Right lung (tissue), 10 donors: ENCODE results near the gene PLSCR1. TPM values are rescaled to one million over a fixed set of nuclear protein-coding genes. Genes with fewer than 3 reads are reported as not detected.

Experiments used
- DNase-seq, 2 donors: peaks; one replicate each; pipeline ENCODE4 v3.0.0-alpha.2; 2013
- long read RNA-seq, 8 donors: transcript quantifications; one replicate each; lab custom pipeline, GENCODE V29; 2026
- polyA plus RNA-seq, 5 donors: library from polyadenylated mRNA; unstranded; fragments of 120-200 nt; gene quantifications; one replicate each; pipeline versions ENCODE4 v1.2.1 to v1.2.3, GENCODE V29; 2013; ENCODE audit warnings: inconsistent platforms in 1 of 5, low replicate concordance in 1 of 5; ENCODE audit not compliant: insufficient read length in 5 of 5, insufficient read depth in 1 of 5

PLSCR1 gene, protein sequence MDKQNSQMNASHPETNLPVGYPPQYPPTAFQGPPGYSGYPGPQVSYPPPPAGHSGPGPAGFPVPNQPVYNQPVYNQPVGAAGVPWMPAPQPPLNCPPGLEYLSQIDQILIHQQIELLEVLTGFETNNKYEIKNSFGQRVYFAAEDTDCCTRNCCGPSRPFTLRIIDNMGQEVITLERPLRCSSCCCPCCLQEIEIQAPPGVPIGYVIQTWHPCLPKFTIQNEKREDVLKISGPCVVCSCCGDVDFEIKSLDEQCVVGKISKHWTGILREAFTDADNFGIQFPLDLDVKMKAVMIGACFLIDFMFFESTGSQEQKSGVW
- polyA plus RNA-seq: 10 to 100 TPM; 62.7 to 95.8 (median 85.1) TPM
- long read RNA-seq, donor 1, transcript PLSCR1-201 (9 exons, 2,233 nt): major isoform, 13 of 45 reads
- long read RNA-seq, donor 1, partial matches to known transcripts: 24 of 45 reads
- long read RNA-seq, donor 1, other reads (novel, unspliced or antisense): 0 of 45 reads
- long read RNA-seq, donor 2, transcript PLSCR1-201 (9 exons, 2,233 nt): major isoform, 5 of 18 reads
- long read RNA-seq, donor 2, partial matches to known transcripts: 8 of 18 reads
- long read RNA-seq, donor 2, other reads (novel, unspliced or antisense): 0 of 18 reads
- long read RNA-seq, donor 3, transcript PLSCR1-201 (9 exons, 2,233 nt): major isoform, 6 of 20 reads
- long read RNA-seq, donor 3, partial matches to known transcripts: 12 of 20 reads
- long read RNA-seq, donor 3, other reads (novel, unspliced or antisense): 0 of 20 reads
- long read RNA-seq, donor 4, transcript PLSCR1-201 (9 exons, 2,233 nt): major isoform, 6 of 6 reads
- long read RNA-seq, donor 4, partial matches to known transcripts: 0 of 6 reads
- long read RNA-seq, donor 4, other reads (novel, unspliced or antisense): 0 of 6 reads
- long read RNA-seq, donor 5, transcript PLSCR1-206 (4 exons, 1,257 nt): minor isoform, 7 of 46 reads
- long read RNA-seq, donor 5, transcript PLSCR1-201 (9 exons, 2,233 nt): major isoform, 14 of 46 reads
- long read RNA-seq, donor 5, partial matches to known transcripts: 21 of 46 reads
- long read RNA-seq, donor 5, other reads (novel, unspliced or antisense): 0 of 46 reads
- long read RNA-seq, donor 6, transcript PLSCR1-206 (4 exons, 1,257 nt): minor isoform, 6 of 28 reads
- long read RNA-seq, donor 6, transcript PLSCR1-201 (9 exons, 2,233 nt): major isoform, 10 of 28 reads
- long read RNA-seq, donor 6, partial matches to known transcripts: 8 of 28 reads
- long read RNA-seq, donor 6, other reads (novel, unspliced or antisense): 0 of 28 reads
- long read RNA-seq, donor 7, transcript PLSCR1-201 (9 exons, 2,233 nt): major isoform, 8 of 19 reads
- long read RNA-seq, donor 7, partial matches to known transcripts: 10 of 19 reads
- long read RNA-seq, donor 7, other reads (novel, unspliced or antisense): 0 of 19 reads
- long read RNA-seq, donor 8, partial matches to known transcripts: 0 of 6 reads
- long read RNA-seq, donor 8, other reads (novel, unspliced or antisense): 0 of 6 reads

DNA sequence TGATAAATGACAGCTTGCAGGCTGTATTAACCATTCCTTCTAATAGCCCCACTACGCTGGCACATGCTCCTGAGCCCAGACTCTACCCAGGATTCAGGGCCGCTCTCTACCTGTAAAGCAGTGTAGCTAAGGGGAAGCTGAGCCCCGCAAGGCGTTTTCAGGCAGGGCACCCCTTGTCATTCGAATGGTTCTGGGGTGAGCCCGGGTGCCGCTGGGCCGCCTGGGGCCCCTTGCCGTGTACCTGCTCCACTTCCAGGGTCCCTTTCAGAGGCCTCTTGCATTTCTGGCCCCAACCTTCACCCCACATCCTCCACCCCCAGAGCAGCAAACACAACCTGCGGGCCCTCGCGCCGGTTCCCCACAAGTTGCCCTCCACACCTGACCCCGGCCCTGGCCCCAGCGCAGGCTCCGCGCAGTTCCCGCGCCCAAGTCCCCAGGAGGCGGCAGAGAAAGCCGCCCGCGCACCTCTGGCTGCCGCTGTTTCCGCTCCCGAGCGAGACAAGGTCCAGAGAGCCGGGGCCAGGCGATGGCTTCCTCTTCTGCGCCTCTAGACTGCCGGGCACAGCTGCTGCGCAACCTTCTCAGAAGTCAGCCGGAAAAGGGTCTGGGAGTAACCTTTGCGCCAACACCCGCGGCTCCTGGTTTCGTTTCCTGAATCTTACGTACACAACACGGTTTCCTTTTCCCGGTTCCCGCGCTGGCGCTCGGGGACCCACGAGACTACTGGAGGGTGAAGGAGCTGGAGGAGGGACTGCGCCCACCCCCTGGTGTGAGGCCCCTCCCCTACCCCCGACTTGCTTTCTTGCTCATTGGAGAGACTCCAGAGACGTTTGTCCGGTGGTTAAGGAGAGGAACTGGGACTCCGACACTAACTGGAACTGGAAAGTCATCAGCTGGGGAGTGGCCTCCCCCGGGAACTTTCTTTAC lies at the start of gene PLSCR1:
TSS of gene PLSCR1 (minus strand) at position 606 of the 927 bp plus-strand sequence. CDS start 8,055 bp downstream, outside the sequence.
- peak; percentile 92 to 95 for DNase-seq

DNA sequence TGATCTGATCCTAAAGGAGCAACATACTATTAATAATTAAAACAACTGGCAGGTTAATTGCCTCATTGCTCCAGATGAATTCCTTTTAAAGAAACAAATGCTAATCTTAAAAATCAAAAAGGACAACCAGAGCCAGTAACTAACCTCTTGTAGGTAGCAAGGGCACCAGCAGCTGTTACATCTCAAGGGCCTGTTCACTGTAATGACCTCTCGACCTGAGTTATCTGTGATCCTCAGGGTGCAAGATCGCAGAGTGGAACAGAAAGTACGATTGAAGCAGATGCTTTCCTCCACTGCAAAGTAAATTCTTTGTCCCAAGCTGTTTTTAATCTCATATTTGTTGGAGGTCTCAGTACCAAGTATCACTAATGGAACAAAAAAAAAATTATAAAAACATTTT lies 49.4 kb upstream of the PLSCR1 start:
- DNase-seq: no peak

DNA sequence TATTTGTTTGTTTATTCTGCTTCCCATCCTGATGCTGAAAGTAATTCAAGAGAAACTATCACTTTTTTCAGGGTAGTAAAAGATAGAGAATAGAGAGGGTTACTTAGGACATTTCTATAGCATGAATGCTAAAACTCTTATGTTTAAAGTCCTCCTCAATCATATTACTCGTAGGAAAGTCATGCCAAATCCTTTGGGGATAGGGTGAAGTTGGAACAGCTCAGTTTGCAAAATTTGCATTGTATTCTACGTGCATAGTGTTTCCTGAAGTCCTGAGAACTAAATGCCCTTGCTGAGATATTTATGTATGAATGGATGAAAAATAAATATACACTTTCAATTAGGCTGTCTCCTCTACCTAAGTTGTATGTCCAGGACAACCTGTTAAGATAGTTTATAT lies 46.1 kb upstream of the PLSCR1 start:
- no peak for DNase-seq

GRCh38 chr3:146589899-146590508 lies 45.6 kb upstream of the PLSCR1 start:
- DNase-seq: peak; percentile 18 to 32

DNA sequence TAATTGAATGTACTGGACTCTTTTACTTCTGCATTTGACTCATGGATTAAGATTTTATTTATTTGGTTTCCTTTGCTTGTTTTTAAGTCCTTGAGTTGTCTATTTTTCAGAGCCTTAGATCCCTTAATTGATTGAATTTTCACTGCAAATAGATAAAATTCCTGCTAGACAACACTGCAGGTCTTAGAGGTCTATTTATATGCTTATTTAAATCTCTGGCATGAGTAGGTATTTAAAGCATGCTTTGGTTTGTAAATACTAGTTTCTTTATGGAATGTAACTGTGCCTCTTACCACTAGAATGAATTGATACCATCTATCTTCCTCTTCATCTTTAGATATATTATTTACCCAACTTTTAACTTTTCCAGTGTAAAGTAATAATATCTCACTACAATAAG lies 40.7 kb upstream of the PLSCR1 start:
- DNase-seq: no peak

GRCh38 chr3:146581951-146582467 lies 37.6 kb upstream of the PLSCR1 start:
- no peak for DNase-seq

GRCh38 chr3:146581080-146581601 lies 36.7 kb upstream of the PLSCR1 start:
- DNase-seq: no peak

GRCh38 chr3:146577662-146578061 lies 33.3 kb upstream of the PLSCR1 start:
- peak; percentile 38 to 55 for DNase-seq

GRCh38 chr3:146575636-146576035 lies 31.2 kb upstream of the PLSCR1 start:
- DNase-seq: no peak

GRCh38 chr3:146574173-146574572 lies 29.8 kb upstream of the PLSCR1 start:
- no peak for DNase-seq

- DNase-seq: no peak
Measured at GRCh38 chr3:146569314-146569713, 24.9 kb upstream of the PLSCR1 start.

- DNase-seq: no peak
Measured at GRCh38 chr3:146566138-146566537, 21.7 kb upstream of the PLSCR1 start.

DNA sequence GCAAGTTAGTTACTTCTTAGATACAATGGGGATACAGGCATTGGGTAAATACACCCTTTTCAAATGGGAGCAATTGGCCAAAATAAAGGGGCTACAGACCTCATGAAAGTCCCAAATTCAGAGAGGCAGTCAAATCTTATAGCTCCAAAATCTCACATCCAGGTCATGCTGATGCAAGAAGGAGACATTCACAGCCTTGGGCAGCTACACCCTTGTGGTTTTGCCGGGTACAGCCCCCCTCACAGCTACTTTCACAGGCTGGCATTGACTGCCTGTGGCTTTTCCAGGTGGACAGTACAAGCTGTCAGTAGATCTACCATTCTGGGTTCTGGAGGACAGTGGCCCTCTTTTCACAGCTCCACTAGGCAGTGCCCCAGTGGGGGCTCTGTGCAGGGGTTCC lies 17.5 kb upstream of the PLSCR1 start:
- no peak for DNase-seq

GRCh38 chr3:146561463-146561862 lies 17.1 kb upstream of the PLSCR1 start:
- DNase-seq: no peak

DNA sequence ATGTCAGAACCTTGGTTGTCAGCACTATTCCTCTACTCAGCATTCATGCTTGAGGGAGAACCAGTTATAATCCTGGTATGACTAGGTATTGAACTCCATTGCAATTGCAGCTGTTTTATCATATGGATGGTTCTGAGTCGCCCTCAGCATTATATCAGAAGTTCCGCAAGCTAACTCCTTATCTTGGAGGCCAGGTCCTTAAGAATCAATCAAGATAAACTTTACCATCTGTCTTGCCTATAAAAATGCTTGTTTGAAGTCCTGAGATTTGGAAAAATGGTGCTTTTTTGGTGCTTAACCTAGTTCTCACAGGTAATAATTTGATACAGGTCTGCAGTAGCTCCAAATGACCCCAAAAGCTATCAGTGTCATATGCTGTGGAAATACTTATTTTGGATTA lies 16.3 kb upstream of the PLSCR1 start:
- DNase-seq: no peak

DNA sequence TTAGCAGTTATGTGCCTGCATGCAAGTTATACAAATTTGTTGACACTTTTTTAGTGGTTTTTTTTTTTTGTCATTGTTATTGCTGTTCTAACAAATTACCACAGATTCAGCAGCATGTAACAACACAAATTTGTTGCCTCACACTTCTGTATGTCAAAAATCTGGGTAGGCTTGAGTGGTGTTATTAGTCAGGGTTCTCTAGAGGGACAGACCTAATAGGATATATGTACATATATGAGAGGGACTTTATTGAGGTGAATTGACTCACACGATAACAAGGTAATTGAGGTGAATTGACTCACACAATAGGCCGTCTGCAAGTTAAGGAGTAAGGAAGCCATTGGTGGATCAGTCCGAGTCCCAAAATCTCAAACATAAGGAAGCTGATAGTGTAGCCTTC lies 15.0 kb upstream of the PLSCR1 start:
- no peak for DNase-seq

- no peak for DNase-seq
Measured at GRCh38 chr3:146558781-146559180, 14.4 kb upstream of the PLSCR1 start.

- DNase-seq: no peak
Measured at GRCh38 chr3:146557745-146558144, 13.3 kb upstream of the PLSCR1 start.

DNA sequence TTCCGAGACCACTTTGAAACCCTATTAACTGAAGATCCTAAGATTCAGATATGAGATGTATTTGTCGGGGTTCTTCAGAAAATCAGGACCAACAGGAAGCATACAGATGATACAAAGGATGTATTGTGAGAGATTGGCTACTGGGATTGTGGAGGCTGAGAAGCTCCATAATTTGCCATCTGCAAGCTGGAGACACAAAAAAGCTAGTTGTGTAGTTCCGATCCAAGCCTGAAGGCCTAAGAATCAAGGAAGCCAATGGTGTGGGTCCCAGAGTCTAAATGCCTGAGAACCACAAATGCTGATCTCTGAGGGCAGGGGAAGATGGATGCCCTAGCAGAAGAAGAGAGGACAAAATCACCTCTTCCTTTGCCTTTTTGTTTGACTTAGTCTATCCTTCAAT lies 10.9 kb upstream of the PLSCR1 start:
- DNase-seq: no peak
